Stimulated activated CD4-positive, alpha-beta T cell treated with anti-CD3 and anti-CD28 coated beads, Interleukin-4, amount 100 ng/mL, for 24 hours (primary cell): ENCODE results near the gene ZNF439.
A peak's percentile ranks its signal among the peaks of the same experiment; 100 is the strongest.
"Not testable (repeated sequence)": the region's sequence is repeated elsewhere in the genome, so short reads cannot be mapped to it uniquely, and the experiment has no call there.

Source experiments
- DNase-seq: peaks from one replicate; pipeline ENCODE4 v3.0.0-alpha.2; 2020

The ZNF439 gene

GRCh38 chr19:11872624-11873023 is 24.1 kb downstream of the ZNF439 start:
- no peak for DNase-seq

DNA sequence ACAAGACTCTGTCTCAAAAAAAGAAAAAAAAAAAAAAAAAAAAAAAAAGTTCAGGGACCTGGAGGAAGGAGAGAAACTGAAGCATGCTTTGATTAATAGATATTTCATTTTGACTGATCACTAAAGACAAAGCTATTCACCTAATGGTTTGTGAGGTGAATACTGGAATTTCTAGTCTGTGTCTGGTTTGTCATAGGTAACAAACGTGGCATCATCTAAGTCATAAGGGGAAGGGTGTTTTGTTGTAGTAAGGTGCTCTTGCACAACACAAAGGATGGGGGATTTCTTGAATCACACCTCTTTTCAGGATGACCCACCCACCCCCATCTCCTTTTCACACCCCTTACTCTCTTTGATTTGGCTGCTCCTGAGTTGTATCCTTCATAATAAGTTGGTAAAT is 25.2 kb downstream of the ZNF439 start:
- DNase-seq: no peak

GRCh38 chr19:11879687-11880266 is 31.3 kb downstream of the ZNF439 start:
- DNase-seq: peak; percentile 48

GRCh38 chr19:11880598-11880997 is 32.1 kb downstream of the ZNF439 start:
- DNase-seq: no peak

DNA sequence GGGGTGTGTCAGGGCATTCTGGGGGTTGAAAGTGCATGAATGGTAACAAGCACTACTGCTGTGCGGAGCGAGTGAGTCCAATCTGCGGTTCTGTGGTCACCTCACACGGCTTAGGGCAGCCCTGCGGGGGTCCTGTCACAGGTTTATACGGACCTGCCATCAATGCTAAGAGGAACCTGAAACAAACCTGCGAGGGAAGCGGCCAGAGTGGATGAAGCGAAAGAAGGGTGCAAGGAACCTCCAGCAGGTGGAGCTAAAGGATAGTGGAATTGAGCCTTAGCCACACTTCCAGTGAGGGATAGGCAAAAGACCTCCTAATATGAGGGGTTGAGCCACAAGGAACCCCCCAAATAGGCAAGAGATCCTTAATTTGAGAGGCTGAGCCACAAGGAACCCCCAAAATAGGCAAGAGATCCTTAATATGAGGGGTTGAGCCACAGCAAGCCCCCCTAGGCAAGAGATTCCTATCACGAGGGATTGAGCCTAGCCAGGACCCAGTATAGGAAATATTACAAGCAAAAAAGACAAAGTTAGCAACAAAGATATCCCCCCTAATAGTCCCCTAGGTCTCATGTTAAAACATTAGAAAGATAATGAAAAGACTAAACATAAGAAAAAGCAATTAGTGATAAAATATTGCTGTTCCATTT is 32.8 kb downstream of the ZNF439 start:
- DNase-seq: peak; percentile 66

DNA sequence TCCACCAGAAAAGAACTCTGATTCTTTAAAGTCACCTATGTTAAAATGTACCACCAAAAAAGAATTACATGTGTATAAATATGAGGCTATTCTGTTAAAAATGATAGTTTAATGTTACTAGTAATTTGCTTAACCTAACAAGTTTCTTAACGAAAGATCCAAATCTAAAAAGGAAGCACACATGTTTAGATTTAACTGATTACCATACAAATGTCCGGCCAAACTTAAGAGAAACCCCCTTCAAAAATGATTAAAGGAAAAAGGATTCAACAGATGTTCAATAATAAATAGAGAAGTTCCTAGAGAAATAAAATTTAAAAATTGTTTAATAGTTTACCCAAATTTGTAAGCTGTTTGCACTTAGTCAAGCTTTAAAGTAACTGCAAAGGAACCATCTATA is 34.1 kb downstream of the ZNF439 start:
- DNase-seq: no peak

DNA sequence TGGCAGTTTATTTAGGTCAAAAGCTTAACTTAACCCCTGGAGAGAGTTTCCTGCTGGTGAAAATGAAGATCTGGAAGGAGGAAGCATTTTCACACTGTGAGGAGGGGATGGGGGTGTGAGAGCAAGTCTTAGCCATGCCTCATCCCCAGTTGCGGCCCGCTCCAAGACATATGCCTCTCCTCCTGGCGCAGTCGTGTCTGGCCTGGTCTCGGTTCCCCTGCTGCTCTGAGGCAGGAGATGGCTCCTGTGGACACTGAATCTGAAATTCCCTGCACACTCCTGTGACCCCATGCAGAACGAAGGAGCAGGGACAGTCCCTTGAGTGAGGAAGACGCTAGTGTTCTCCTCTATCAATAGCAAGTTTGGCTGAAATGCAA is 38.7 kb downstream of the ZNF439 start:
- DNase-seq: no peak

GRCh38 chr19:11887611-11888531 is 39.3 kb downstream of the ZNF439 start, which contains the start of gene ZNF69:
ZNF69 (plus strand) TSS chr19:11887782; CDS start chr19:11887924, 142 bp downstream.
- peak; percentile 61 for DNase-seq

GRCh38 chr19:11889901-11890300 is 41.4 kb downstream of the ZNF439 start:
- DNase-seq: not testable (repeated sequence)

GRCh38 chr19:11890634-11891033 is 42.1 kb downstream of the ZNF439 start:
- no peak for DNase-seq

DNA sequence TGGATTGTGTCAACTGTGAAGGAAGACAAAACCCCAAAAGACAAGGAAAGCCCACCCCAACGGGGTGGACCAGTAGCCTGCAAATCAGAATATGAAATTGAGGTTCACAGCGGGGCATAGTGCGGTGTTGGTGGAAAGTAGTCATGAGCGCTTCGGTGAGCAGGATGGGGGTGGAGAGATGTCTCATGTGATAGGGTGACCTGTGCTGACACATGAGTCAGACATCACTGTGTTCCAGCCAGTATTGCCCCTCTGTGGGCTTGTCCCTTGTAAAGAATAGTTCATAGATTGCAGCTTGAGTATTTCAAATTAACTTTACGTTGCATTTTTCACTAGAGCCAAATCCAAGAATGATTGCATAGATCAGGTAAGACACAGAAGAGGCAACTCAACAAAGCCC is 46.3 kb downstream of the ZNF439 start:
- DNase-seq: no peak

GRCh38 chr19:11902228-11902627 is 53.7 kb downstream of the ZNF439 start:
- no peak for DNase-seq

- no peak for DNase-seq
Observed at GRCh38 chr19:11905928-11906327, 57.4 kb downstream of the ZNF439 start.

DNA sequence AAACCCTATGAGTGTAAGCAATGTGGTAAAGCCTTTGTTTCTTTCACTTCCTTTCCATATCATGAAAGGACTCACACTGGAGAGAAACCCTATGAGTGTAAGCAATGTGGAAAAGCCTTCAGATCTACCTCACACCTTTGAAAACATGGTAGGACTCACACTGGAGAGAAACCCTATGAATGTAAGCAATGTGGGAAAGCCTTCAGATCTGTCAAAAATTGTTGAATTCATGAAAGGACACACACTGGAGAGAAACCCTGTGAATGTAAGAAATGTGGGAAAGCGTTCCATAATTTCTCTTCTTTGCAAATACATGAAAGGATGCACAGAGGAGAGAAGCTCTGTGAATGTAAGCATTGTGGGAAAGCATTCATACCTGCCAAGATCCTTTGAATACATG is 63.4 kb downstream of the ZNF439 start:
- not testable (repeated sequence) for DNase-seq

GRCh38 chr19:11914417-11915051 is 66.0 kb downstream of the ZNF439 start:
- DNase-seq: not testable (repeated sequence)
